GM20000 (cell line): Measurements from ENCODE around the gene ZNF384.

Source experiments
- DNase-seq: peaks from one replicate; pipeline ENCODE4 v3.0.0; 2012; ENCODE audit warnings: low spot score
- TF ChIP-seq, protein P1 (sequence below): IDR thresholded peaks from 2 replicates; pipeline ENCODE4 v1.5.1; 2012; ENCODE audit warnings: mild to moderate bottlenecking, control low read depth; ENCODE audit errors: extremely low read depth, missing control alignments

The ZNF384 gene

DNA sequence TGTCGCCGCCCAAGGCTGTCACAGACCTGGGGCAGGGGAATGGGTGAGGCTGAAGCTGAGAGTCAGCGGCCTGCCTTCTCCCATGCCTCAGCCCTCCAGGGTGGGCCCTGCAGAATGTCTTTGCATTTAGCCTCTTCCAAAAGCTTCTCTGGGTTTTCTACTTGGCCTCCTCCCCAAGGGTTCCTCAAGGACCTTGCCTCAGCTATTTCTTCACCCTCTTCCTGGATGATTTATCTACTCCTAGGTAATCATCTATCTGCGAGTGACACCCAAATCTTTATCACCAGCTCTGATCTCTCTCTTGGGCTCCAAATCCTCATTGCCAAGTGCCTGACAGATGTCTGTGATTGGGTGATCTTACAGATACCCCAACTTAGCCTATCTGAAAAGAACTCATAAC lies 48.7 kb downstream of the ZNF384 start:
- TF ChIP-seq, protein P1, sequence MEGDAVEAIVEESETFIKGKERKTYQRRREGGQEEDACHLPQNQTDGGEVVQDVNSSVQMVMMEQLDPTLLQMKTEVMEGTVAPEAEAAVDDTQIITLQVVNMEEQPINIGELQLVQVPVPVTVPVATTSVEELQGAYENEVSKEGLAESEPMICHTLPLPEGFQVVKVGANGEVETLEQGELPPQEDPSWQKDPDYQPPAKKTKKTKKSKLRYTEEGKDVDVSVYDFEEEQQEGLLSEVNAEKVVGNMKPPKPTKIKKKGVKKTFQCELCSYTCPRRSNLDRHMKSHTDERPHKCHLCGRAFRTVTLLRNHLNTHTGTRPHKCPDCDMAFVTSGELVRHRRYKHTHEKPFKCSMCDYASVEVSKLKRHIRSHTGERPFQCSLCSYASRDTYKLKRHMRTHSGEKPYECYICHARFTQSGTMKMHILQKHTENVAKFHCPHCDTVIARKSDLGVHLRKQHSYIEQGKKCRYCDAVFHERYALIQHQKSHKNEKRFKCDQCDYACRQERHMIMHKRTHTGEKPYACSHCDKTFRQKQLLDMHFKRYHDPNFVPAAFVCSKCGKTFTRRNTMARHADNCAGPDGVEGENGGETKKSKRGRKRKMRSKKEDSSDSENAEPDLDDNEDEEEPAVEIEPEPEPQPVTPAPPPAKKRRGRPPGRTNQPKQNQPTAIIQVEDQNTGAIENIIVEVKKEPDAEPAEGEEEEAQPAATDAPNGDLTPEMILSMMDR = no peak
- no peak for DNase-seq

DNA sequence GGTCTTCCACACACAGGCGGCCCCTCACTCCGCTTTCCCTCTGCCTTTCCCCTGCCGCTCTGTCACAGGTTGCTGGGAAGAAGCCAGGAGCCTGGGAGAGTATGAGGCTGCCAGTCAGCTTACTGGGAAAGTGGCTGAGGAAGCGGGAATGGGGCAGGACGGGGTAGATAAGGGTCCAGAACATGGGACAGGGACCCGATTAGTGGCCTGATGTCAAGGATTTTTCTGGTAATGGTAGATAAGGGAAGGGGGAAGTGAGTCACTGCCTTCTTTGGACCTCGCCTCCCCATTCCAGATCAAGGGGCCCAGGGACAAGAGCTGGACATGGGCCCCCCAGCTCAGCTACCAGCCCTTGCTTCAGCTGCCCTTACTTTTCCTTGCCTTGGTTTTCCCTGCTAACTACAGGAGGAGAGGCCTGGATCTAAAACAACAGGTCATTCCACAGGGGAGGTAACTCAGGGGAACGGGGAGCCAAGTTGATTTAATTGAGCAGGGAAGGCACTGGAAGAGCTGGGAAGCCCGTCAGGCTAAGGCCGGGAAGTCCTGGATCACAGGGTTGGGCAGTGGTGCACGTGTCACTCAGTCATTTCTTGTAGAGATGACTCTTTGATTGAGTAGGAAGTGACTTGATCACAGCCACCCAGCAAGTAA lies 49.9 kb downstream of the ZNF384 start:
- no peak for DNase-seq
- TF ChIP-seq, protein P1 = no peak

DNA sequence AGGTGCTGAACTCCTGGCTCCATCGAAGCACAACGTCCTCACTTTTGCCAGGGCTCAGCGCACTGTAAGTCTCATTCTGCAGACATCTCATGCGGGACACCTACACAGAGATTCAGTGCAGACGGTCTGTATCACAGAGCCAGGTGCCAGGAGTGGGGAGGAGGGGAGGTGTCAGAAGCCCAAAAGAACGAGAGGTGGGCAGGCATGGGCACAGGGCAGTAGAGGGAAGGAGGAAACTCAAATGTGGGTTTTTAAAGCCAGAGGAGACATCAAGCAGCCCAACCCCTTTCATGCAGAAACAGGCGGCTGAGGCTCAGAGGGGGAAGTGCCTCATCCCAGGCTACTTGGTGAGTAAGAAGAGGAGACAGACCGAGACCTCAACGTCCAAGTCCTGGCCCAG lies 50.9 kb downstream of the ZNF384 start:
- TF ChIP-seq, protein P1 = no peak
- DNase-seq = no peak

DNA sequence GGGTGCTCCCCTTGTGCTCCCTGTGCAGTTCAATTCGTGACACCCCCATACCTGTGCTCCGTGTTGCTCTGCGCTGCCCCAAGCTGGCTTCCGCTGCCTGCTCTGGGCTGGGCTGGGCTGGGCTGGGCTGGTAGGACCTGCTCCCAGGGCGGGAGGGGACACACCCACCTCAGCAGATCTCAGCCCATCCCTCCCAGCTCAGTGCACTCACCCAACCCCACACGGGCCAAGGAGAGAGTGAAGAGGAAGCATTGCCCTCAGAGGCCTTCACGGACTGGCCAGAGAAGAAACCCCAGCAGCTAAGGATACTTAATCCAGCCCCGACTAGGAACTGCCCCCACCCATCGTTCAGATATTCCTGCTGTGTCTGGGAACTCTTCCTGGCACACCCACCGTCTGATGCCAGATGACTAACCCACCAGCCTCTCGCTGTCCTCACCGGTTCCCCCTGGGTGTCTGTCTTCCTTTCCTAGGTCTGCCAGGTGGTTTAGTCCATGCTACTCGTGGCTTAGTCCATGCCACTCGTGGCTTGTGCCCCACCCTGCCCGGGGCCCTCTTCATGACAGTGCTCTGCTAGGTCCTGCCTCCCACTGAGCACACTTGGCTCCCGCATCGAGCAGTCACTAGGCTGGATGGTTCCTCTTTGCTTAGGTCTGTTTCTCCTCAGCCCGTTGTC lies 53.2 kb downstream of the ZNF384 start, which contains the start of gene LPAR5:
Gene LPAR5 (minus strand): TSS at position 104 of the 676 bp plus-strand sequence. CDS start 14,711 bp downstream, outside the sequence.
- peak; percentile 71 for DNase-seq
- TF ChIP-seq, protein P1 = no peak

- peak; percentile 69 for DNase-seq
- TF ChIP-seq, protein P1 = no peak
Measured at GRCh38 chr12:6635375-6635855, 53.8 kb downstream of the ZNF384 start.

- TF ChIP-seq, protein P1 = no peak
- DNase-seq = peak; percentile 77
Measured at GRCh38 chr12:6632026-6632983, 56.9 kb downstream of the ZNF384 start.
